Astrocyte of the cerebellum (primary cell): ENCODE data around the gene ADD2.

Experiments used
- DNase-seq: peaks from one replicate; pipeline ENCODE4 v3.0.0-alpha.2; 2011; ENCODE audit warnings: low read depth
- H3K4me3 ChIP-seq: 2 replicates; pipeline ENCODE4 v1.5.1; 2011; ENCODE audit warnings: mild to moderate bottlenecking, low read depth, low read length, moderate library complexity
- in situ Hi-C: cut with HindIII; loops from 2 replicates; pipeline ENCODE4 v1.10.0; 2017; ENCODE audit warnings: low sequenced_read_pairs
- TF ChIP-seq, protein P1 (sequence below): IDR thresholded peaks from 2 replicates; pipeline ENCODE4 v1.5.1; 2012; ENCODE audit warnings: low read length, low read depth, moderate library complexity, mild to moderate bottlenecking; ENCODE audit errors: missing control alignments

Gene ADD2

DNA sequence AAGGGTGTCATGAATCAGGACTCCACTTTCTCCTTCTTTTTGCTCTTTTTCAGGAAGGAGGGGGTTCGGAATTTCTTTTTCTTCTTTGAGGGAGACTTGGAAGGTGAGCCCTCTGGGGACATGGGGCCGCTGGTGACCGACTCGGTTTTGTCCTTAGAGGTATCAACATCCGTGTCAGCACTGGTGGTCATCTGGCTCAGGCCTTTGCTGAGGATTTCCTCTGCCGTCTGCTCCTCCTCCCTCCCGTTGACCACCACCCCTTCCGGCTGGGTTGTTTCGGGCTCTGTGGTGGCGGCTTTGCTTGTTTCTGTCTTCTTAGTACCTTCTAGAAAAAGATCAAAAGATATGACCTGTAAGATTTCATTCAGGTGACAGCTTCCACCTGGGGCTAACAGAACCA, 104.6 kb downstream of the ADD2 start:
- in situ Hi-C loops: no loop called here
- TF ChIP-seq, protein P1, sequence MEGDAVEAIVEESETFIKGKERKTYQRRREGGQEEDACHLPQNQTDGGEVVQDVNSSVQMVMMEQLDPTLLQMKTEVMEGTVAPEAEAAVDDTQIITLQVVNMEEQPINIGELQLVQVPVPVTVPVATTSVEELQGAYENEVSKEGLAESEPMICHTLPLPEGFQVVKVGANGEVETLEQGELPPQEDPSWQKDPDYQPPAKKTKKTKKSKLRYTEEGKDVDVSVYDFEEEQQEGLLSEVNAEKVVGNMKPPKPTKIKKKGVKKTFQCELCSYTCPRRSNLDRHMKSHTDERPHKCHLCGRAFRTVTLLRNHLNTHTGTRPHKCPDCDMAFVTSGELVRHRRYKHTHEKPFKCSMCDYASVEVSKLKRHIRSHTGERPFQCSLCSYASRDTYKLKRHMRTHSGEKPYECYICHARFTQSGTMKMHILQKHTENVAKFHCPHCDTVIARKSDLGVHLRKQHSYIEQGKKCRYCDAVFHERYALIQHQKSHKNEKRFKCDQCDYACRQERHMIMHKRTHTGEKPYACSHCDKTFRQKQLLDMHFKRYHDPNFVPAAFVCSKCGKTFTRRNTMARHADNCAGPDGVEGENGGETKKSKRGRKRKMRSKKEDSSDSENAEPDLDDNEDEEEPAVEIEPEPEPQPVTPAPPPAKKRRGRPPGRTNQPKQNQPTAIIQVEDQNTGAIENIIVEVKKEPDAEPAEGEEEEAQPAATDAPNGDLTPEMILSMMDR: no peak
- H3K4me3 ChIP-seq: no peak overlapping the region
- DNase-seq: no peak

DNA sequence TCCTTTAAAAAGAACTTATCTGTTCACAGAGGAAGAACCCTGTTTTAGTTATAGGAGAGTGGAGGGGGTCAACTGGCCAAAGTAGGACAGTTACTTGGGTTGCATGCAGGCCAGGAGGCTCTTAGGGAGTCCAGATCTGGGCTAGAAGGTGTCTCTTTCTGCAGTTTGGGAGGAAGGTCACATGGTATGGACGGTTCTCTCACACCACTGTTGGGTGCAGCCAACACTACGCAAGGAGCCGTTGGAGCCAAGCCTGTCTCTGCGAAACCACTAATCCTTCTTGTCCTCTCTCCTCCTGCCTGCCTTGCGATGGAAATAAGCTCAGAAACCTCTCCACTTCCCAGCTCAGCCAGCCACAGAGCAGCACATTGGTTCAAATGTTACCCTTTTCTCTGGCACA, 108.4 kb downstream of the ADD2 start:
- H3K4me3 ChIP-seq: no peak overlapping the region
- in situ Hi-C loops: no loop called here
- TF ChIP-seq, protein P1: no peak
- DNase-seq: no peak

DNA sequence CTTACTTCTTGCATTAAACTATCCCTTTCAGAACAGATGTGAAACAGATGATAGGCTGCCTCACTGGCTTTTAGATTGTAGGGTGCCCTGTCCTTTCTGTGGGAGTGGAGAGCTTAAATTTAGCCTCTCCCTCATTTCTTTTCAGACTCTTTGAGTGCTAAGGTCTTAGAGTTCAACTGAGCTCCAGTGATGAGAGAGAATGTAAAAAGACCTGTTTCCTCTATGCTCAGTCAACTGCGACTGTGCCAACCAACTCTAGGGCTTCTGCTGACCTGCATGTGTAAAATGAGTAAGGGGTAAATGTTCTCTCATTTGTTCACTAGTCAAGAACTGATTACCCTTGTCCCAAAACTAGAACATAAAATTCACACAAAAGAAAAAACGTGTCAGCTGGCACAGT, 109.5 kb downstream of the ADD2 start:
- in situ Hi-C loops: no loop called here
- no peak overlapping the region for H3K4me3 ChIP-seq
- no peak for DNase-seq
- TF ChIP-seq, protein P1: no peak

DNA sequence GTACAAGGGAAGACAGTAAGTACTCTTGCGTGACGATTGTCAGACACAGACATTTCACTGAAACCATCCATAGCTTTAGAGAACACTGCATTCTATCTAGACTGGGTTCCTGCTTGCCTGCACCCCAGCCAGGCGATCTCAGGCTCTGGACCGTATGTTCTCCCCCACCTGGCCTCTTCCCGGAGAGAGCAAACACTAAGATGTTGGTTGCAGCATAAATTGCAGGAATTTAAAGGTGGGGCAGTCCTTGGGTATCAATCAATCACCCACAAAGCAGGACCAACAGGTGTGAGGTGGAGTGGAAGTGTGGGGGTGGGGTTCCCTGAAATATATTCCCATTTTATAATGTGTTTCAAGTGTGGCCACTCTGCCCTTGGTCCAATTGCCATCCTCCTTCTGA, 110.8 kb downstream of the ADD2 start:
- no peak for DNase-seq
- in situ Hi-C loops: no loop called here
- no peak overlapping the region for H3K4me3 ChIP-seq
- TF ChIP-seq, protein P1: no peak

DNA sequence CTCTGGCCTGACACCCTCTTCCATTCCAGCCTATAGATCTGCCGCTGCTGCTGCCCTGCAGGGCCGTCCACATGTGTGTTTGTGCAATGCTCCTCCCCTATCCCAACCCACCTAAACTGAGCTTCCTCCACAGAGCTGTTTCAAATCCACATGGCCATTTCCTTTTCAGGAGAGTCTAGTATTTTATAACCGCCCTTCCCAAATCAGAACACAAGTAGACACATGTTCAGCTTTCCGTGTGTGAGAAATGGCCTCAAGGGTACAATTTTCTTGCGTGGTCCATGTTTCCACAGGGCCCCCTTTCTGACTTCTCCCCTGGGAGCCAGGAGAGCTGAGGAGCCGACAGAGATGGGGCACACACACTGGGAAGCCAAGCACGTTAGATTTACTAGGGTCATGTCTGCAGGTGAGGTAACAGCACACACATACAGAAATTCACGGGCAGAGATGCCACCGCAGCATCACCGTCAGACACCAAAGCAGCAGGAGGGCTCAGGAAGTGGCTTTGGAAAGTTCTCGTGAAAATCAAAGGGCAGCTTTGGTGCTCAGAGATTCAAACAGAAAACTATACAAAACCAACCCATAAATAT, 111.5 kb downstream of the ADD2 start:
- in situ Hi-C loops: no loop called here
- DNase-seq: no peak
- TF ChIP-seq, protein P1: no peak
- H3K4me3 ChIP-seq: no peak overlapping the region

DNA sequence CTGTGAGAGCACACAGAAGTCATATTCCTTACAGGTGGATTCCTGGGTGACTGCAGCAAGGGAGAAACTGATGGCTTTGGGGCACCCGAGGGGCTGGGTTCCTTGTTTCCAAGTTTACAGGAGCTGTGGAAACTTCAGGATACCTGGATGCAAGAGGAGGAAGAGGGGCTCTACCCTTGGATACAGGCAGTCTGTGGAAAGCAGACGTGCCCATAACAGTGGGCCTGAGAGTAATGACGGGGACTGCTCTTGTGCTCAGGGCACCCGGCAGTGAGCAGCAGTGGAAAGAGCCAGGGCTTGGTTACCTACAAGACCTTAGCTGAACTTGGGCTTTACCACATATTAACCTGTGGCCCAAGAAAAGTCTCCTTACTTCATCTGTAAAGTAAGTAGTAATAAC, 112.2 kb downstream of the ADD2 start:
- H3K4me3 ChIP-seq: no peak overlapping the region
- in situ Hi-C loops: no loop called here
- no peak for DNase-seq
- TF ChIP-seq, protein P1: no peak
